SK-N-SH treated with all-trans-retinoic acid at 6 μM for 48 hours (cell line): ENCODE results near the gene ARMH3.

Experiments used
- BACH2 ChIP-seq: fragments of 250-450 bp; sonication (Bioruptor Pico); IDR thresholded peaks from 2 replicates; pipeline ENCODE4 v1.9.0; 2021; ENCODE audit warnings: mild to moderate bottlenecking, borderline replicate concordance
- PPARA ChIP-seq: fragments of 250-450 bp; sonication (Bioruptor Pico); IDR thresholded peaks from 2 replicates; pipeline ENCODE4 v1.5.0; 2020; ENCODE audit warnings: mild to moderate bottlenecking, borderline replicate concordance
- TCF4 ChIP-seq: fragments of 250-450 bp; sonication (Bioruptor Pico); IDR thresholded peaks from 2 replicates; pipeline ENCODE4 v1.8.0; 2021; ENCODE audit warnings: mild to moderate bottlenecking, moderate library complexity, borderline replicate concordance
- TOX ChIP-seq: fragments of 250-450 bp; sonication (Bioruptor Pico); IDR thresholded peaks from 2 replicates; pipeline ENCODE4 v1.8.0; 2021; ENCODE audit warnings: mild to moderate bottlenecking, moderate library complexity, borderline replicate concordance
- TF ChIP-seq, protein P1 (sequence below): fragments of 250-450 bp; sonication (Bioruptor Pico); IDR thresholded peaks from 2 replicates; pipeline ENCODE4 v1.5.1; 2020; ENCODE audit warnings: low read depth, mild to moderate bottlenecking, moderate library complexity
- TF ChIP-seq, protein P2 (sequence below): fragments of 250-450 bp; sonication (Bioruptor Pico); IDR thresholded peaks from 2 replicates; pipeline ENCODE4 v1.8.0; 2020; ENCODE audit warnings: mild to moderate bottlenecking, moderate library complexity, borderline replicate concordance

DNA sequence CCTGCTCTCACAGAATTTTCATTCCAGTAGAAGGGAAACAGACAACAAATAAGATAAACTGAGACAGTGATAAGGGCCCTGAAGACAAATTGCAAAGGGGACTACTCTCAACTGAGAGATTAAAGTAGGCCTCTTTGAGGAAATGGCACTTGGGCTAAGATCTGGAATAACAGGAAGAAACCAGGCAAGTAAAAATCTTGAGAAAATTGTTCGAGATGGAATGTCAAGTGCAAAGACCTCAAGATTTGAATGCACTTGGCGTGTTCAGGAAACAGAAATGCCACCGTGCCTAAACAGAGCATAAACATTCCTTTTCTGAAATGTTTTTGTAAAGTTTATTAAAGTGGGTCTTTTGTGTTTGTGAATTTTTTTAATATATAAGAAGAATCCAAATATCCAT lies 10.7 kb downstream of the ARMH3 start:
- TF ChIP-seq, protein P1, sequence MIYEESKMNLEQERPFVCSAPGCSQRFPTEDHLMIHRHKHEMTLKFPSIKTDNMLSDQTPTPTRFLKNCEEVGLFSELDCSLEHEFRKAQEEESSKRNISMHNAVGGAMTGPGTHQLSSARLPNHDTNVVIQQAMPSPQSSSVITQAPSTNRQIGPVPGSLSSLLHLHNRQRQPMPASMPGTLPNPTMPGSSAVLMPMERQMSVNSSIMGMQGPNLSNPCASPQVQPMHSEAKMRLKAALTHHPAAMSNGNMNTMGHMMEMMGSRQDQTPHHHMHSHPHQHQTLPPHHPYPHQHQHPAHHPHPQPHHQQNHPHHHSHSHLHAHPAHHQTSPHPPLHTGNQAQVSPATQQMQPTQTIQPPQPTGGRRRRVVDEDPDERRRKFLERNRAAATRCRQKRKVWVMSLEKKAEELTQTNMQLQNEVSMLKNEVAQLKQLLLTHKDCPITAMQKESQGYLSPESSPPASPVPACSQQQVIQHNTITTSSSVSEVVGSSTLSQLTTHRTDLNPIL (CRISPR knock-in tag) = no peak
- no peak for TF ChIP-seq TCF4 (CRISPR knock-in tag)
- TF ChIP-seq, protein P2, sequence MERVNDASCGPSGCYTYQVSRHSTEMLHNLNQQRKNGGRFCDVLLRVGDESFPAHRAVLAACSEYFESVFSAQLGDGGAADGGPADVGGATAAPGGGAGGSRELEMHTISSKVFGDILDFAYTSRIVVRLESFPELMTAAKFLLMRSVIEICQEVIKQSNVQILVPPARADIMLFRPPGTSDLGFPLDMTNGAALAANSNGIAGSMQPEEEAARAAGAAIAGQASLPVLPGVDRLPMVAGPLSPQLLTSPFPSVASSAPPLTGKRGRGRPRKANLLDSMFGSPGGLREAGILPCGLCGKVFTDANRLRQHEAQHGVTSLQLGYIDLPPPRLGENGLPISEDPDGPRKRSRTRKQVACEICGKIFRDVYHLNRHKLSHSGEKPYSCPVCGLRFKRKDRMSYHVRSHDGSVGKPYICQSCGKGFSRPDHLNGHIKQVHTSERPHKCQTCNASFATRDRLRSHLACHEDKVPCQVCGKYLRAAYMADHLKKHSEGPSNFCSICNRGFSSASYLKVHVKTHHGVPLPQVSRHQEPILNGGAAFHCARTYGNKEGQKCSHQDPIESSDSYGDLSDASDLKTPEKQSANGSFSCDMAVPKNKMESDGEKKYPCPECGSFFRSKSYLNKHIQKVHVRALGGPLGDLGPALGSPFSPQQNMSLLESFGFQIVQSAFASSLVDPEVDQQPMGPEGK (CRISPR knock-in tag) = no peak
- TF ChIP-seq TOX (CRISPR knock-in tag) = no peak
- TF ChIP-seq PPARA (CRISPR knock-in tag) = no peak
- TF ChIP-seq BACH2 = no peak
